ENCODE data around the gene GAB3.
"Not testable (repeated sequence)": the region's sequence is repeated elsewhere in the genome, so short reads cannot be mapped to it uniquely, and the experiment has no call there.

The GAB3 gene

GRCh38 chrX:154654925-154655324 is 96.0 kb downstream of the GAB3 start:
- DNase-seq: no peak

GRCh38 chrX:154654372-154654771 is 96.5 kb downstream of the GAB3 start:
- no peak for DNase-seq

GRCh38 chrX:154653413-154653812 is 97.5 kb downstream of the GAB3 start, which contains the start of gene CTAG2:
Gene CTAG2 (minus strand): TSS chrX:154653579. CDS start chrX:154653515, 64 bp downstream.
- not testable (repeated sequence) for DNase-seq

DNA sequence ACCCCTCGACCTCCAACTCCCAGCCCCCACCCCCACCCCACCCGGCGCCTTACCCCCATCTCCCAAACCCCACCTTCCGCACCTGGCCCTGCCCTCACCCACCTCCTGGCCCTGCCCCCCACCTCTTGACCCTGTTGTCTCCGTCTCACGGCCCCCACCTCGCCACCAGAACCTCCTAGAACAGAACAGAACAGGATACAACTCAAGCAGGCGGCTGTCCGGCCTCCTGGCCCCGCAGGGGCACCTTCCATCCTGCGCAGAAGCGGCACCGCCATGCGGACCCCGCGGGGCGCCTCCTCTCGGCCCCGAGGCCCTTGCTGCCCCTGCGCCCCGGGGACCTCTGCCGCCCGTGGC is 97.9 kb downstream of the GAB3 start:
- DNase-seq: no peak

DNA sequence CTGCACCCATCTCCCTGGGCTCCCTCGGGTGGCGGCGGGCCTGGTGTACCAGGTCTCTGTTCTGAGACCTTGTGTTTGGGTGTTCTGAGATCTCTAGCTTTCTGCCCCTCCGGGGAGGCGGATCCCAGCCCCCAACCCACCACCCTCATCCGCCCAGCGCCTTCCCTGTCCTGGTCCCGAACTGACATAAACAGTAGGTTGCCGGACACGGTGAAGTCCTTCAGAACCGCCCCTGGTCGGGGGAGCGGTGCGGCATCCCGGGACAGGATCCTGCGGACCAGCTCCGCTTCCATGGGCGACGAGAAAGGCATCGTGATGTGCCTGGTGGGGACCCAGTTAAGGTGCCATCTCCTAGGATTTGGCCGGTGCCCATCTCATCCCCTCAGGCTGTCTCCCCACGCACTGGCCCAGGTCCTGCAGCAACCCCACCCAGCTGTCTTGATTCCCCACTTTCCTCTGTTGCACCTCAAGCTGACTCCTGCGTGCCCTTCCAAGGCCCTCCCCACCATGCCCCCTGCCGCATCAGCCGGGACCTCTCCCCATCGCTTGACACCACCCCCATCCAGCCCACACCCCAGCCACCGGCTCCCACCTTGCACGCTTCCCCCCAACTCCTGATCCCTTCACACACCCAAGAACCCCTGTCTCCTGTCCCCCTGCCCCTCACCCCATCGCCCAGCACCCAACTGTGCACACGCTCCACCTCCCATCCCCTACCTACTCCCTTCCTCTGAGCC is 98.4 kb downstream of the GAB3 start:
- DNase-seq: no peak

DNA sequence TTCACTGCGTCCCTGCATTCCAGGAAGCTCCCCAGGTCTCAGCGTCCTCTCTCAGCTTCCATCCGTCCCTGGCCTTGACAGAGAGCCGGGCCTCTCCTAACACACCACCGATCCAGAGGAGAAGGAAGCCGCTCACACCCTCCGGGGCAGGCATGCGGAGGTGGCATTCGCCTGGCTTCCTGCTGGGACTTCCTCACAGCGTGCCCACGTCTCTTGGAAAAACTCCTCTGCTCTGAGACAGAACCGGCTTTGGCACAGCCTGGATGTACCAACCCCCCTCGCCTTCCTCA is 100.7 kb downstream of the GAB3 start:
- no peak for DNase-seq

GRCh38 chrX:154649503-154650220 is 101.2 kb downstream of the GAB3 start:
- DNase-seq: no peak

- DNase-seq: no peak
Observed at GRCh38 chrX:154648931-154649330, 101.9 kb downstream of the GAB3 start.

- not testable (repeated sequence) for DNase-seq
Observed at GRCh38 chrX:154645745-154646378, 105.0 kb downstream of the GAB3 start.

DNA sequence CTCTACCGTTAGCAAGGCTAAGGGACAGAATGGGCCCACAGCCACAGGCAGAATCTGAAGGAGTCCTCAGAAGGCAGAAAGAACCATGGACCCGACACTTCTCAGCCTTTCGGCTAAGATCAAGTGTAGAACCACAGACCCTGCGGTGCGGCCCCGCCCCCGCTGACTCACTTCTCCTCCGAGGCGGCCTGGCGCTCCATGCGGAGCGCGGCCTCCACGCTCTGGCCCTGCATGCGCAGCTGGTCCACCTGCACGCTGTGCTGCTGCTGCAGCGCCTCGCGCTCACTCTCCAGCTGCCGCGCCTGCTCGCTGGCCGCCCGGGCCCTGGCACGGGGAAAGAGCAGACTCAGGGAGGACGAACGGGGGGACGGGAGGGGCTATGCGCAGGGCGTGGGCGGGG is 107.2 kb downstream of the GAB3 start:
- DNase-seq: not testable (repeated sequence)

GRCh38 chrX:154641740-154642139 is 109.1 kb downstream of the GAB3 start:
- not testable (repeated sequence) for DNase-seq

- not testable (repeated sequence) for DNase-seq
Observed at GRCh38 chrX:154633661-154634060, 117.2 kb downstream of the GAB3 start.

DNA sequence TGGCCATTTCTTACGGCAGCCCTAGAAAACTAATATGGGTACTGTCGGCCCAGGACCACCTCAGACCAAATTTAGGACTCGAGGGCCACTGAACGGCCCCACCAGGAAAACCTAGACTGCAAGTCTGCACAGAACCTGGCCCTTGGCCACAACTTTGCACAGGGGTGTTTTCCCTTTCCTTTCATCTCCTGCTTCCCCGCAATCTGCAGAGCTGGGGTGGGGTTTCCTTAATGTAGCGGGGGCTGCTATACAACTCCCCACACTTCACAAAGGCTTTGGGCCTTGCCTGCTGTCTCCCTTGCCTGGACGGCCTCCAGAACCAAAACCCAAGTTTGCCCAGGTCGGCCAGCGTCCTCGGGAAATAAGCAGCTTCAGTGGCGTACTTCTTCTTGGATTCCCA is 119.9 kb downstream of the GAB3 start:
- not testable (repeated sequence) for DNase-seq

DNA sequence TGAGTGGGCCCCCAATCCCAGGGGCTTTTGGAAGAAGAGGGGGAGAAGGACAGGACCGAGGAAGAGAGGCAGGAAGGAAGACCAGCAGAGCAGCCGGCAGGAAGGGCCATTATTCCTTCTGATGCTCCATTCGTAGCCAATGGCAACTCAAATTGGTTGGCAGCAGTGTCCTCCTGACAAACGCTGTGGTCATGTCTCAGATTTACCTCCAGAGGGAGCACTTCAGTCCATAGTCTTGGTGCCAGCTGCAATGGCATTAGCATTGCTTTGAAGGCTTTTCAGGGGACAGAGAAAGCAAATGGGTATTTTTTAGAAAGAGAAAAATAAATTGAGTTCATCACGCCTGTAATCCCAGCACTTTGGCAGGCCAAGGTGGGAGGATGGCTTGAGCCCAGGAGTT is 121.9 kb downstream of the GAB3 start:
- not testable (repeated sequence) for DNase-seq

Measured in T-helper 9 cell (primary cell).